Left ventricle myocardium inferior (tissue), 1 donor: ENCODE data around the gene NR5A2. TPM values are rescaled to one million over a fixed set of nuclear protein-coding genes. Genes with fewer than 3 reads are reported as not detected.

Source experiments
- DNase-seq: peaks from one replicate; pipeline ENCODE4 v3.0.0-alpha.2; 2020
- H3K27ac ChIP-seq: fragments of 200-600 bp; replicated peaks from 2 replicates; pipeline ENCODE4 v1.8.0; 2021
- H3K27me3 ChIP-seq: fragments of 200-600 bp; 2 replicates; pipeline ENCODE4 v1.8.0; 2021; ENCODE audit warnings: low read depth
- H3K36me3 ChIP-seq: fragments of 200-600 bp; 2 replicates; pipeline ENCODE4 v1.8.0; 2021
- H3K4me1 ChIP-seq: fragments of 200-600 bp; 2 replicates; pipeline ENCODE4 v1.8.0; 2021
- H3K4me3 ChIP-seq: fragments of 200-600 bp; 2 replicates; pipeline ENCODE4 v1.8.0; 2021; ENCODE audit warnings: mild to moderate bottlenecking, moderate library complexity
- H3K9me3 ChIP-seq: fragments of 200-600 bp; replicated peaks from 2 replicates; pipeline ENCODE4 v1.8.0; 2021
- CTCF ChIP-seq: fragments of 200-600 bp; IDR thresholded peaks from 2 replicates; pipeline ENCODE4 v1.8.0; 2021; ENCODE audit warnings: antibody characterized with exemption, mild to moderate bottlenecking, borderline replicate concordance
- intact Hi-C: fragments of 100-400 bp; cut with micrococcal nuclease; formaldehyde crosslinking; loops from one replicate; pipeline ENCODE4 v1.11.0; 2022
- total RNA-seq: library from RNA; stranded (reverse); fragmentation: NEBNext Ultra II Directional; extraction: Animal tissue kit (Norgen Biotek cat#: 25700); gene quantifications from one replicate; pipeline ENCODE4 v1.2.1, GENCODE V29; 2021
- donor health status: DM: no; HTN: yes; CAD: no; lungs with severe emphysema.

NR5A2 gene
- total RNA-seq, 1 donor from 2014 or later, result 1.3 TPM

GRCh38 chr1:200146100-200146499, 118.6 kb downstream of the NR5A2 start:
- DNase-seq, result no peak
- intact Hi-C loops, result no loop called here
- Histone ChIP-seq H3K4me1 (no peaks in the 10 kb centered on the region), H3K9me3 (no peaks in the 10 kb centered on the region), H3K36me3 (no peaks in the 10 kb centered on the region), H3K27me3 (no peaks in the 10 kb centered on the region), H3K27ac (no peak overlapping the region), H3K4me3 (no peak overlapping the region)
- no peak for TF ChIP-seq CTCF

- Histone ChIP-seq H3K4me3 (no peak overlapping the region), H3K27me3 (no peaks in the 10 kb centered on the region), H3K4me1 (no peaks in the 10 kb centered on the region), H3K36me3 (no peaks in the 10 kb centered on the region), H3K27ac (no peak overlapping the region), H3K9me3 (no peaks in the 10 kb centered on the region)
- intact Hi-C loops, result no loop called here
- DNase-seq, result no peak
- TF ChIP-seq CTCF, result no peak
These were observed 119.6 kb downstream of the NR5A2 start for GRCh38 chr1:200147094-200147493.

DNA sequence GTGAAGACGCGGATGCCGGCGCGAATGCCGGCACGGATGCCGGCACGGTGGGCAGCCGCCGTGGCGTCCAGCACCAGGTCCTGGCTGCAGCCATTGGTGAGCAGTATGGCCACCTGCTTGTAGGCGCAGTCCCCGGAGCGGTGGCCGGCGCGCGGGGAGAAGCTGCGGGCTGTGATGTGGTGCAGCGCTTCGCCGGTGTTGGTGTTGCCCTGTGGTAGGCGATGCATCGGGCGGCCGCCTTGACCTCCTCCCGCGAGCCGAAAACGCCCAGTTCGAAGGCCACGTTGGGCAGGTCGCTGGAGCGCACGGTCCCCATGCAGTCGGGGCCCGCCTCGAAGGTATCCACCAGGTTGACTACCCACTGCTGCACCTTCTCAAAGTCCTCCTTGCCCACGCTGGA, 120.2 kb downstream of the NR5A2 start:
- Histone ChIP-seq H3K27ac (no peak overlapping the region), H3K4me3 (no peak overlapping the region), H3K9me3 (no peaks in the 10 kb centered on the region), H3K27me3 (no peaks in the 10 kb centered on the region), H3K4me1 (no peaks in the 10 kb centered on the region), H3K36me3 (no peaks in the 10 kb centered on the region)
- TF ChIP-seq CTCF, result no peak
- intact Hi-C loops, result no loop called here
- no peak for DNase-seq

DNA sequence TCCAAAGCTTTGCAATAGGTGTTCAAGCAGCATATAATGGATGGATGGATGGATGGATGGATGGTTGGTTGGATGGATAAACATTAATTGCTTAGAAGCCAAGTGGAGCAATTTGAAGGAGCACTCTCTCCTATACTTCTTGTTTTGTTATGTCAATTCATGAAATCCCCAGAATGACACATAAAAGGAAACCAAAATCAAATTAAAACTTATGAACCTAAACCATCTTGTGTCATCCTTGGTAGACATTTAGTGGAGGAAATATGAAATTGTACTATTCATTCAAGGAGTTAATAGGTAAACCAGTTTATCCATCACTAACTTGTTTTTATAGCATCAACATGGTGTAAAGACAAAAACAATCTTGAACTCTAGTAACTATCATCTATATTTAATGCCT, 122.5 kb downstream of the NR5A2 start:
- no peak for TF ChIP-seq CTCF
- intact Hi-C loops, result no loop called here
- no peaks in the 10 kb centered on the region for H3K9me3 ChIP-seq

GRCh38 chr1:200150721-200151120, 123.2 kb downstream of the NR5A2 start:
- H3K4me1 ChIP-seq, result no peaks in the 10 kb centered on the region
- no peak overlapping the region for H3K27ac ChIP-seq
- H3K9me3 ChIP-seq, result no peaks in the 10 kb centered on the region
- no peaks in the 10 kb centered on the region for H3K27me3 ChIP-seq
- no peak overlapping the region for H3K4me3 ChIP-seq
- intact Hi-C loops, result no loop called here
- TF ChIP-seq CTCF, result no peak
- DNase-seq, result no peak
- no peaks in the 10 kb centered on the region for H3K36me3 ChIP-seq

More for the DNA sequence above, 122.5 kb downstream of the NR5A2 start:
- Histone ChIP-seq H3K4me3 (no peak overlapping the region), H3K36me3 (no peaks in the 10 kb centered on the region), H3K27ac (no peak overlapping the region), H3K4me1 (no peaks in the 10 kb centered on the region), H3K27me3 (no peaks in the 10 kb centered on the region)
- DNase-seq, result no peak

DNA sequence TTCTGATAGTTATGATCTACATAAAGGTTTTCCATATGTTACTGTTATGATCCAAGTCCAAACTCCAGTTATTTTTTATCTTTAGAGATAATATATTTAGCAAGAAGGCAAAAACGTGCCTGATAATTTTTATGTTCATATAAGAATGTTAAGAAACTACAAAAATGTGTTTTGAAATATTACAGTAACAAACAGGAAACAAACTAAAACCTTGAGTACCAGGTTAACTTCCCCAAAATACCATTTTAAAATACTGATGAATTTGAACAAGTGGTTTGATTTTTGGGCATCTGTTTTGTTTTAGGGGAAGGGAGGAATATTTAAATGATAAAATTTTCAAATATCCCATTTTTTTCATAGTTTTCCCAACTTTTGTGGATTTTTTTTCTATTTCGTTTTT, 124.8 kb downstream of the NR5A2 start:
- Histone ChIP-seq H3K27ac (no peak overlapping the region), H3K4me1 (no peaks in the 10 kb centered on the region), H3K9me3 (no peaks in the 10 kb centered on the region), H3K36me3 (no peaks in the 10 kb centered on the region), H3K4me3 (no peak overlapping the region), H3K27me3 (no peaks in the 10 kb centered on the region)
- no peak for TF ChIP-seq CTCF
- DNase-seq, result no peak
- intact Hi-C loops, result no loop called here
